A673 (cell line): ENCODE data around the gene ALDH1B1. TPM values are rescaled to one million over a fixed set of nuclear protein-coding genes. Genes with fewer than 3 reads are reported as not detected.

ENCODE experiments used
- BruUV-seq: library from RNA; stranded (reverse); fragments of 400-500 nt; replicated peaks from 2 replicates; lab custom pipeline; 2021; lab: Mats Ljungman, UMichigan
- CTCF ChIA-PET: fragments of 300-600 bp; sonication (Branson Sonifier 250); formaldehyde crosslinking; loops from one replicate; lab custom pipeline; 2022; ENCODE audit warnings: antibody characterized with exemption; lab: Charles Lee
- POLR2A ChIA-PET: fragments of 300-600 bp; sonication (Branson Sonifier 250); formaldehyde crosslinking; loops from one replicate; lab custom pipeline; 2022; ENCODE audit warnings: antibody characterized with exemption; ENCODE audit not compliant: low non-redundant PET; lab: Charles Lee
- DNase-seq: peaks from one replicate; pipeline ENCODE4 v3.0.0-alpha.2; 2015; ENCODE audit warnings: low spot score
- H3K27ac ChIP-seq: fragments of 200-600 bp; sonication (generic); 2 replicates; pipeline ENCODE4 v1.5.1; 2016; ENCODE audit warnings: mixed run types, low read depth, mild to moderate bottlenecking, mixed read lengths, antibody characterized with exemption, low read length; ENCODE audit not compliant: poor library complexity, severe bottlenecking
- H3K27me3 ChIP-seq: fragments of 200-600 bp; sonication (generic); replicated peaks from 2 replicates; pipeline ENCODE4 v1.6.1; 2017; ENCODE audit warnings: mixed run types, low read depth, mild to moderate bottlenecking, mixed read lengths, antibody characterized with exemption, low read length; ENCODE audit not compliant: insufficient read depth, poor library complexity
- H3K36me3 ChIP-seq: fragments of 200-600 bp; sonication (generic); 2 replicates; pipeline ENCODE4 v1.6.1; 2016; ENCODE audit warnings: mixed run types, mild to moderate bottlenecking, mixed read lengths, antibody characterized with exemption, low read length; ENCODE audit not compliant: insufficient read depth, poor library complexity, severe bottlenecking
- H3K4me1 ChIP-seq: fragments of 200-600 bp; sonication (generic); 2 replicates; pipeline ENCODE4 v1.6.1; 2017; ENCODE audit warnings: mixed run types, mild to moderate bottlenecking, mixed read lengths, antibody characterized with exemption, low read length; ENCODE audit not compliant: insufficient read depth, poor library complexity, severe bottlenecking
- H3K4me3 ChIP-seq: fragments of 200-600 bp; sonication (generic); 2 replicates; pipeline ENCODE4 v1.5.1; 2016; ENCODE audit warnings: low read depth, mixed run types, mild to moderate bottlenecking, mixed read lengths, low read length; ENCODE audit not compliant: poor library complexity, severe bottlenecking
- H3K9me3 ChIP-seq: fragments of 200-600 bp; sonication (generic); 2 replicates; pipeline ENCODE4 v1.6.1; 2016; ENCODE audit warnings: mixed run types, low read depth, mild to moderate bottlenecking, mixed read lengths, antibody characterized with exemption, low read length; ENCODE audit not compliant: poor library complexity, severe bottlenecking
- CTCF ChIP-seq: fragments of 300-800, 200-600 bp; sonication (generic); conservative IDR thresholded peaks from 2 replicates; pipeline ENCODE4 v1.5.1; 2017; ENCODE audit warnings: low read depth, mild to moderate bottlenecking, antibody characterized with exemption, low read length, moderate library complexity, mixed read lengths
- EZH2 ChIP-seq: fragments of 200-600 bp; sonication (generic); IDR thresholded peaks from 2 replicates; pipeline ENCODE4 v1.6.1; 2017; ENCODE audit warnings: borderline replicate concordance, low read depth, mild to moderate bottlenecking, mixed read lengths, antibody characterized with exemption, low read length; ENCODE audit not compliant: poor library complexity, severe bottlenecking
- intact Hi-C: fragments of 100-400 bp; cut with micrococcal nuclease; formaldehyde crosslinking; loops from one replicate; pipeline ENCODE4 v1.10.0; 2022; ENCODE audit not compliant: unreplicated experiment
- total RNA-seq: library from RNA; stranded (reverse); gene quantifications from 2 replicates; pipeline ENCODE4 v1.2.3, GENCODE V29; 2021

The ALDH1B1 gene
- total RNA-seq, 1 experiment from 2014 or later: 29.0 TPM

DNA sequence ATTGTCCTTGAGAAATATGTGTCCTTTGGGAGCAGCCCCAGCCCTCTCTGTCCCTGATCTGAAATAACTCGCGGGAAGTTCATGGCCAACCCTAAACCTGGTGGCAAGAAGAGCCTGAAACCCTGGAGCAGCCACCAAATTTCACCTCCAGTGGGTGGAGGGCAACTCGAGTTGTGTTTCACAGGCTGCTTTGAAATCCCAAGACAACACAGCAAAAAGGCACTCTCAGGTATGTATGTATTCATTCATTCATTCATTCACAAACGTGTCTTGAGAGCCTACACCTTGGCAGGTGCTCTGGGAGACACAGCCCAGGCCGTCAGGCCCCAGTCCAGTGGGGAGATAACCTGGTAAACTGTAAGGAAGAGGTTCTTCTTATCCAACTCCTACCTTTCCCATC lies 35.7 kb upstream of the ALDH1B1 start:
- Histone ChIP-seq H3K27ac (no peak overlapping the region), H3K9me3 (no peaks in the 10 kb centered on the region), H3K4me1 (no peaks in the 10 kb centered on the region), H3K36me3 (no peaks in the 10 kb centered on the region), H3K4me3 (no peak overlapping the region), H3K27me3 (no peaks in the 10 kb centered on the region)
- CTCF ChIA-PET: no interaction called here
- intact Hi-C loops: loop anchor here (10.0 kb wide), 1 partner anchor 212 kb away; no protein-coding TSS in a partner anchor
- DNase-seq: no peak
- POLR2A ChIA-PET: no interaction called here
- BruUV-seq: no TSS peak
- TF ChIP-seq CTCF (no peak), EZH2 (no peak)

- no peak for DNase-seq
- no peak overlapping the region for H3K27ac ChIP-seq
- TF ChIP-seq EZH2 (no peak), CTCF (no peak)
- H3K4me1 ChIP-seq: no peaks in the 10 kb centered on the region
- H3K27me3 ChIP-seq: no peaks in the 10 kb centered on the region
- no peaks in the 10 kb centered on the region for H3K36me3 ChIP-seq
- BruUV-seq: no TSS peak
- no peak overlapping the region for H3K4me3 ChIP-seq
- no peaks in the 10 kb centered on the region for H3K9me3 ChIP-seq
- POLR2A ChIA-PET: no interaction called here
- intact Hi-C loops: loop anchor here (10.0 kb wide), 1 partner anchor 213 kb away; no protein-coding TSS in a partner anchor
- CTCF ChIA-PET: interaction anchor here (0.6 kb wide), 1 partner anchor 574 kb away, joined by 4 read pairs; no protein-coding TSS in a partner anchor
These were observed 35.0 kb upstream of the ALDH1B1 start for GRCh38 chr9:38357350-38358114.

GRCh38 chr9:38358390-38359296 lies 33.9 kb upstream of the ALDH1B1 start:
- no peaks in the 10 kb centered on the region for H3K27me3 ChIP-seq
- intact Hi-C loops: loop anchor here (10.0 kb wide), 1 partner anchor 214 kb away; no protein-coding TSS in a partner anchor
- H3K36me3 ChIP-seq: no peaks in the 10 kb centered on the region
- TF ChIP-seq EZH2: no peak
- TF ChIP-seq CTCF: no peak
- no peaks in the 10 kb centered on the region for H3K9me3 ChIP-seq
- ChIA-PET POLR2A (no interaction called here), CTCF (interaction anchor here (0.6 kb wide), 1 partner anchor 575 kb away, joined by 4 read pairs; no protein-coding TSS in a partner anchor)
- no peak overlapping the region for H3K4me3 ChIP-seq
- no peak overlapping the region for H3K27ac ChIP-seq
- no peak for DNase-seq
- H3K4me1 ChIP-seq: no peaks in the 10 kb centered on the region
- no TSS peak for BruUV-seq
